ENCODE data around the gene COLGALT1.
"Not testable (repeated sequence)": the region's sequence is repeated elsewhere in the genome, so short reads cannot be mapped to it uniquely, and the experiment has no call there.

The COLGALT1 gene

DNA sequence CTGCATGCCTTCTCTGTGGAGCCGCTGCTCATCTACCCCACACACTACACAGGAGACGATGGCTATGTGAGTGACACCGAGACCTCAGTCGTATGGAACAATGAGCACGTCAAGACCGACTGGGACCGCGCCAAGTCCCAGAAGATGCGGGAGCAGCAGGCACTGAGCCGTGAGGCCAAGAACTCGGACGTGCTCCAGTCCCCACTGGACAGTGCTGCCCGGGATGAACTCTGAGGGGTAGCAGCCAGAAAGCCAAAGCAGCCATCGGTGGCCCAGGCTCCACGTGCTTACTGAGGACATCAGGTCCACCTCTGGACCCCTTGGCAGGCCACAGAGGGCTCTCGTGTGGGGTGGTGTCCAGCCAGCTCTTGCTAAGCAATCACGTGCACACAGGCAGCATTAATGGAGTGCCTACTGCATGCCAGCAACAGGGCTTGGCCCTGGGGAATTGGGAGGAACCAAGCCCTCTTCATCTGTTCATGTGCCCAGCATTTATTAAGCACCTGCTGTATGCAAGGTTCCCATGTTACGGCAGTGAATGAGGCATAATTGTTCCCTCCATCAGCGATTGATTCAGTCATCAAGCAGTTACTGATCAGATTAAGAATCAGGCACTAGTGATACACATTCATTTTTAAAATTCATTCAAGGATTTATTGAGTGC lies 25.9 kb downstream of the COLGALT1 start:
- no peak for DNase-seq (ENCODE audit: insufficient read length, low spot score)
- no peak for FAIRE-seq
- no peak for TF ChIP-seq POLR2A (IDR thresholded peaks at IDR 0.05; ENCODE audit: low read depth, low read length)

DNA sequence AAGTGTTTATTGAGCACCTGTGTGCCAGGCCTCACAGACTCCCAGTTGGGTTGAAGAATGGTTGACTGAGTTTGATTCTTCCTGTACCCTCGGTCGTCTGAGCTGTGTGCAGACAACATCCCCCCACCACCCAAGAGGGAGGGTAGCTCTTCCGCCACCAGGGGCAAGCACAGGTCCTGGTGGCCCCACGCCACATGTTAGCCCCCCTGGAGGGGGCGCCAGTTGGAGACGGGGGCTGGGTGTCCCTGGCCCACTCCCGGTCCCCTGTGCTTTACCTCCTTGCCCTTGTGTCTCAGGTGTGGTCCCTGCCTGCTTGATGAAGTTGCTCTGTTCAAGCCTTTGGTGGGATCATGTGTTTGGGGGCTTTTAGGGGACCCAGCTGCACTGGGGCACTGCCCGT lies 27.2 kb downstream of the COLGALT1 start:
- FAIRE-seq (no peak), DNase-seq (ENCODE audit: insufficient read length, low spot score) (no peak)
- TF ChIP-seq POLR2A (IDR thresholded peaks at IDR 0.05; ENCODE audit: low read depth, low read length): no peak

DNA sequence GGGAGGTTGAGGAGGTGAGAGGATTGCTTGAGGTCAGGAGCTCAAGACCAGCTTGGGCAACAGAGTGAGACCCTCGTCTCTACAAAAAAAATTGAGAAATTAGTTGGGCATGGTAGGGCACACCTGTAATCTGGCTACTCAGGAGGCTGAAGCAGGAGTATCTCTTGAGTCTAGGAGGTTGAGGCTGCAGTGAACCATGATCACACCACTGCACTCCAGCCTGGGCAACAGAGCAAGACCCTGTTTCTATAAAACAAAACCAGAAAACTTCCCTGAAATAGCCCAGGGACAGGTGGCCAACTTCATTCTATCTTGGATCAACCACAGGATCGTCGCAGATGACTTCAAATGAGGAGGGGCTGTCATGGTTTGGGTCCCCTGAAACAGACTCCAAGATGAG lies 28.7 kb downstream of the COLGALT1 start:
- TF ChIP-seq POLR2A (IDR thresholded peaks at IDR 0.05; ENCODE audit: low read depth, low read length): no peak
- FAIRE-seq (no peak), DNase-seq (ENCODE audit: insufficient read length, low spot score) (no peak)

DNA sequence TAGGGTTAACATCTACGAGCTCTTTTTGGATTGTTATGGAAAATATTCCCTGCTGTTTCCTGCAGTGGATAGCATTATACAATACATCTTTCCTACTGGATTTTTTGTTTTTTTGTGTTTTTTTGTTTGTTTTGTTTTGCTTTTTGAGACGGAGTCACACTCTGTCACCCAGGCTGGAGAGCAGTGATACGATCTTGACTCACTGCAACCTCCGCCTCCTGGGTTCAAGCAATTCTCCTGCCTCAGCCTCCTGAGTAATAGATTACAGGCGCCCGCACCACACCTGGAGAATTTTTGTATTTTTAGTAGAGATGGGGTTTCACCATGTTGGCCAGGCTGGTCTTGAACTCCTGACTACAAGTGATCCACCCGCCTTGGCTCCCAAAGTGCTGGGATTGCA lies 29.9 kb downstream of the COLGALT1 start:
- FAIRE-seq; DNase-seq (ENCODE audit: insufficient read length, low spot score): not testable (repeated sequence)

DNA sequence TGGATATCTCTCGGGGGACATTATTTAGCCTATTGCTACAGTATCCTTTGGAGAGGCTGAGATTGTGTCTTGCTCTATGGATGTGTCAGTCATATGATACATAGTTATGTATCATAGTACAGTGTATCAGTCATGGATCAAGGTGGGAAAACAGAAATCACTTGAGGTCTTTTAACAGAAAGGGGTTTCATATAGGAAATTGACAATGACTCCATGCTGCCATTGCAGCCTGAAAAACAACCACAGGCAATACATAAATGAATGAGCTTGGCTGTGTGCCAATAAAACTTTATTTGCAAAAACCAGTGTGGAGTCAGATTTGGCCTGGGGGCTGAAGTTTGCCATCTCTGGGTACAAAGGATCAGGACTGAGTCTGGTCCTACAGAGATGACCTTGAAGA lies 35.4 kb downstream of the COLGALT1 start:
- DNase-seq (ENCODE audit: insufficient read length, low spot score): no peak
- no peak for FAIRE-seq

DNA sequence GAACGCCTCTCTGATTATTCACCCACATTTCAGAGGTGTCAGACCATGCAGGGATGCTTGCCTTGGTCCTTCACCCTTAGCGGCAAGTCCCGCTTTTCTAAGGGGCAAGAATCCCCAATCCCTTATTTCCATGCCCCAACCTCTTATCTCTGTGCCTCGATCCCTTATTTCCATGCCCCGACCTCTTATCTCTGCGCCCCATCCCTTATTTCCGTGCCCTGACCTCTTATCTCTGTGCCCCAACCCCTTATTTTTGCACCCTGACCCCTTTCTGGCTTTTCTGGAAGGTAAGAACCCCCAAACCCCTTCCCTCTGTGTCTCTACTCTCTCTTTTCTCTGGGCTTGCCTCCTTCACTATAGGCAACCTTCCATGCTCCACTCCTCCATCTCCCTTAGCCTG lies 38.8 kb downstream of the COLGALT1 start:
- not testable (repeated sequence) for DNase-seq (ENCODE audit: insufficient read length, low spot score); FAIRE-seq

More for the DNA sequence above, 35.4 kb downstream of the COLGALT1 start:
- no peak for TF ChIP-seq POLR2A (IDR thresholded peaks at IDR 0.05; ENCODE audit: low read depth, low read length)

DNA sequence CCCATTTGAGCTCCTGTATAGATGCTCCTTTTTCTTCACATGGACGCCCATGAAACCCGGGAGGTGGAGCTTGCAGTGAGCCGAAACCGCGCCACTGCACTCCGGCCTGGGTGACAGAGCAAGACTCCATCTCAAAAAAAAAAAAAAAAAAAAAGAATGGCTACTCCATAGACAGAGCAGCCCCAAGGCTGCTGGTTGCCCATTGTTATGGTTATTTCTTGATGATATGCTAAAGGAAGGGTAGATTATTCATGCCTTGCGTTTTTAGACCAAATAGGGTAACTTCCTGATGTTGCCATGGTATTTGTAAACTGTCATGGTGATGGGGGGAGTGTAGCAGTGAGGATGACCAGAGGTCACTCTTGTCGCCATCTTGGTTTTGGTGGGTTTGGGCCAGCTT lies 42.6 kb downstream of the COLGALT1 start:
- not testable (repeated sequence) for DNase-seq (ENCODE audit: insufficient read length, low spot score)

DNA sequence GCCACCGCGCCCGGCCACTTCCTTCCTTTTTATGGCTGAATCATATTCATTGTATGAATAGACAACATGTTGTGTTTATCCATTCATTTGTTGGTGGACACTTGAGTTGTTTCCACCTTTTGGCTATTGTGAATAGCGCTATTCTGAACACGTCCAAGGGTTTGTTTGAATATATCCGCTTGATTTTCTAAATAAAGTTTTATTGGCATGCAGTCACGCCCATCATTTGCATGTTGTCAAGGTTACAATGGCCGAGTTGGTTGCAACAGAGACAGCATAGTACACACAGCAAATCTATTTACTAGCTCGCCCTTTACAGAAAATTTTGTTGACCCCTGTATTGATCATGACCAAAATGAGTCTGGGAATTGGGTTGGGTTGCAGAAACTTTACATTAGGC lies 43.5 kb downstream of the COLGALT1 start:
- FAIRE-seq: no peak
- TF ChIP-seq POLR2A (IDR thresholded peaks at IDR 0.05; ENCODE audit: low read depth, low read length): no peak
- no peak for DNase-seq (ENCODE audit: insufficient read length, low spot score)

More for the DNA sequence above, 42.6 kb downstream of the COLGALT1 start:
- FAIRE-seq: not testable (repeated sequence)

DNA sequence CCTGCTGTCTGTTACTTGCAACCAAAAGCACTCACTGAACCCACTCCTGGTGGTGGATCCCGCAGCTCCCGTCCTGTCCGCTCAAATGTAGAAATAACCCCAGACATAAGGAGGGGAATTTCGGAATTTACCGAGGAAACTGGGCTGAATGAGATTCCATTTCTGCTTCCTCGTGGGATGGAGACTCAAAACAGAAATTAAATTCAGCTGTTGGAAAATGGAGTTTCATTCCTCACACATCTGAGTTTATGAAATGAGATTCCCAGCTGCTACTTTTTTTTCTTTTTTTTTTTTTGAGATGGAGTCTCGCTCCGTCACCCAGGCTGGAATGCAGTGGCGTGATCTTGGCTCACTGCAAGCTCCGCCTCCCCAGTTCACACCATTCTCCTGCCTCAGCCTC lies 44.3 kb downstream of the COLGALT1 start:
- TF ChIP-seq POLR2A (IDR thresholded peaks at IDR 0.05; ENCODE audit: low read depth, low read length): no peak
- FAIRE-seq: no peak
- DNase-seq (ENCODE audit: insufficient read length, low spot score): no peak

DNA sequence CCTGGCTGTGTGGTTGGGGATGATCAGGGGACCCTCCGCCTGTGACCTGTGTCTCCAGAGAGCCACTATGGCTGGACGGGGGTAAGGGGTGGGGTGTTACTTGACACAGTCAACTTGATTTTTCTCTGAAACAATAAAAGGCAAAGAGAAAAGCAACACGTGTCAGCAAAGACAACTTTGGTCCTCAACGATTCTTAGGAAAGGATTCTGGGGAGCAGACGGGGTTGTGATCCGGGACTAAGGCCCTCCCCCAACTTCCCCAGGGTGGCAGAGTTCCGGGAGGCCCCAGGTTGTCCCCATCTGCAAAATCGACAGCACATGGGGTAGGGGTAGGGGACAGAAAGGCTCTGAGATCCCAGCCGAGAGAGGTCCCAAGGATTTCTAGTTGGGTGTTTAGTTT lies 46.2 kb downstream of the COLGALT1 start:
- FAIRE-seq: no peak
- no peak for TF ChIP-seq POLR2A (IDR thresholded peaks at IDR 0.05; ENCODE audit: low read depth, low read length)

DNA sequence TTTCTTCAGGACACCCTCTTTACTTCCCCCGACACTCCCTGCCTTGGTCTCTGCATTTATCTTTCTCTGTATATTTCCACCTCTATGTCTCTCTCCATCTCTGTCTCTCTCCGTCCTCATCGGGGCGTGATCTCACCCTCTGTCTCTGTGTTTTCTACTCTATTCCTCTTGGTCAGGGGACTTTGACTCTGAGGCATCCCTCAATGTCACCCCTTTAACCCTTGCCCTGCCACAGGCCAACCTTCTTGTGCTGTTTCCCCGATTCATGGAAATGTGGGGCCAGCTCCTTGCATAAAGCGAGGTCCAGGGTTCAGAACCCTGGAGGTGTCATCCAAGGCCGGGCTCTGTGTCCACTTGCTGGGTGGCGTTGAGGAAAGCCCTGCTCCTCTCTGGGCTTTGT lies 46.8 kb downstream of the COLGALT1 start:
- no peak for FAIRE-seq
- no peak for TF ChIP-seq POLR2A (IDR thresholded peaks at IDR 0.05; ENCODE audit: low read depth, low read length)
- no peak for DNase-seq (ENCODE audit: insufficient read length, low spot score)

More for the DNA sequence above, 46.2 kb downstream of the COLGALT1 start:
- no peak for DNase-seq (ENCODE audit: insufficient read length, low spot score)

DNA sequence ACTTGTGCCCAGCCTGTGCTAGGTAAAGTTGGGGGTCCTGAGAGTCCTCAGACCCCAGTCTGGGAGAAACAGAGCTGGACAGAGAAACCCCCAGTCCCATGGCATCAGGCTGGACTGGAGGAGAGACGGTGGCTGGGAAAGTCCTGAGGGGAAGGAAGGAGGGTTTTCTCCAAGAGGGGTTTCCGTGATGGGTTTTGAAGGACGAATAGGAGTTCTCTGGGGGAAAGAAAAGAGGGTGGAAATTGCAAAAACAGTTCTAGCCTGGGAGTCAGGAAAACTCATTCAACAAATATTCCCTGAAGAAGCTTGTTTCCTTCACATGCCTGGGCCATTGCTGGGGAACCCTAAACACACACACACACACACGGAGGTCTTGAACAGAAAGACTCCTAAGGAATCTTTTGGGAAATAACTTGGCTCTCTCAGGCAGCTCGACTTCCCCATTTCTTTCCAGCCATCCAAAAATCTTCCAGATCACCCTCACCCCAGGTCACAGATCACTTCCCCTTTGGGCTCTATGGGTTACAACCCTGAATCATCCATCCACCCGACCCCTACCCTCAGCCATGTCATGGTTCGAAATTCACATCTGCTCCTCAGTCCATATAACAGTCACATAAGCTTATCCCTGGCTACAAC lies 47.5 kb downstream of the COLGALT1 start:
- no peak for TF ChIP-seq POLR2A (IDR thresholded peaks at IDR 0.05; ENCODE audit: low read depth, low read length)
- FAIRE-seq (no peak), DNase-seq (ENCODE audit: insufficient read length, low spot score) (no peak)

DNA sequence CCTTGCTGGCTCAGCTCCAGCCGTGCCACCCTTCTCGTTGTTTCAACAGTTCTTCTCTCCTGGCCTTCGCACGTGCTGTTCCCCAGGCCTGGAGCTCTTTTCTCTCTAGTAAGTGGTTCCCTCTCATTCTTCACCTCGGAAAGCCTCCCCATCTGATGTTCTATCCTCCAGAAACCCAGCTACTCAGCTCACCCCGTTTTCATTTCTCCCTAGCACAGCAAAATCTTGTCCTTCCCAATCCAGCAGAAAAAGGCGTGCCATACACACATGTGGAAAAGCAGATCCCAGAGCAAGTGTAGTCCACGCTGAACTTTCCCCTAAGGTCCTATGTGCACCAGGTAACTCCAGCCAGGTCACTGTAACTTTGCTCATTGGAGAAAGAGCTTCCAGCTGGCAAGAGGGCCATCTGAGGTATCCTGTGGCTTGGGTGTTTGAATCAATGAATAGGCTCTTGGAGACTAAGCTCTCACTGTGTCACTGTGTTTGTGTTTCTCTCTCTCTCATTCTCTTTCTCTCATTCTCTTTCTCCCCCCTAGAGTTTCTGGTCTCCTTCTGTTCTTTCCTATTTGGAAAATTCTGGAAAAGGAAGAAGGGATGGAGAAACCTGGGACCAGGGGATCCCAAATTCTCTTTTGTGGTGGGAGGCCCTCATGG lies 49.0 kb downstream of the COLGALT1 start:
- FAIRE-seq: no peak
- DNase-seq (ENCODE audit: insufficient read length, low spot score): no peak
- TF ChIP-seq POLR2A (IDR thresholded peaks at IDR 0.05; ENCODE audit: low read depth, low read length): no peak

DNA sequence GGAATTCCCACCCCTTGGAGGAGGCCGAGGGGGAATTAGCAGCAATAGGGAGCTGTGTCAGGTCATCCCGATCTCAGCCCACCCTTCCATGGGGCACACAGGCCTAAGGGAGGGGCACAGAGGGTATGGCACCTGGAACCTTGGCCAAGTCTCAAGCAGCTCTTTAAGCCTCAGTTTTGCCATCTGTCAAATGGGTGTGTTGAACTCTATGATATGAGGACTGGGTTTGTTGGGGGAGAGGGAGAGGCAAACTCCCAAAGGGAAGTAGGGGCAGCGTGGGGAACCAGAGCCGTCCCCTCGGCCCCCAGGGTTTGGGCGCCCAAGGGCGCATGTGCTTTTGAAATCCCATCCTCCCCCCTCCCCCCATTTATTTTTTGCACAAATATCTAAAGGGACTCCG lies 49.7 kb downstream of the COLGALT1 start:
- no peak for TF ChIP-seq POLR2A (IDR thresholded peaks at IDR 0.05; ENCODE audit: low read depth, low read length)
- no peak for DNase-seq (ENCODE audit: insufficient read length, low spot score)
- no peak for FAIRE-seq

All from H54 (cell line).